ENCODE results near the gene STAG3.

STAG3 gene

GRCh38 chr7:100159099-100159623 lies 18.6 kb upstream of the STAG3 start:
- Mint-ChIP-seq H3K36me3 (ENCODE audit: low read depth) (peaks cover 37% of the 10 kb centered on the region), H3K27me3 (peaks cover 22% of the 10 kb centered on the region), H3K27ac (peak overlapping the region; percentile 88), H3K9me3 (no peaks in the 10 kb centered on the region), H3K4me1 (ENCODE audit: low read depth) (peaks cover 45% of the 10 kb centered on the region), H3K4me3 (peak overlapping the region; percentile 76)
- intact Hi-C loops (cut with micrococcal nuclease) = no loop called here

- H3K27me3 Mint-ChIP-seq = peaks cover 29% of the 10 kb centered on the region
- no peaks in the 10 kb centered on the region for H3K9me3 Mint-ChIP-seq
- H3K36me3 Mint-ChIP-seq (ENCODE audit: low read depth) = peaks cover 28% of the 10 kb centered on the region
- H3K4me3 Mint-ChIP-seq = no peak overlapping the region
- intact Hi-C loops (cut with micrococcal nuclease) = no loop called here
- no peak overlapping the region for H3K27ac Mint-ChIP-seq
- H3K4me1 Mint-ChIP-seq (ENCODE audit: low read depth) = peaks cover 36% of the 10 kb centered on the region
Measured at GRCh38 chr7:100160067-100160466, 17.7 kb upstream of the STAG3 start.

- H3K27ac Mint-ChIP-seq = no peak overlapping the region
- no peaks in the 10 kb centered on the region for H3K36me3 Mint-ChIP-seq (ENCODE audit: low read depth)
- no peaks in the 10 kb centered on the region for H3K9me3 Mint-ChIP-seq
- peaks cover 28% of the 10 kb centered on the region for H3K4me1 Mint-ChIP-seq (ENCODE audit: low read depth)
- H3K27me3 Mint-ChIP-seq = peaks cover 56% of the 10 kb centered on the region
- no peak overlapping the region for H3K4me3 Mint-ChIP-seq
- intact Hi-C loops (cut with micrococcal nuclease) = no loop called here
Measured at GRCh38 chr7:100163006-100163531, 14.6 kb upstream of the STAG3 start.

GRCh38 chr7:100163871-100164270 lies 13.8 kb upstream of the STAG3 start:
- Mint-ChIP-seq H3K4me1 (ENCODE audit: low read depth) (peaks cover 34% of the 10 kb centered on the region), H3K27ac (no peak overlapping the region), H3K36me3 (ENCODE audit: low read depth) (no peaks in the 10 kb centered on the region), H3K9me3 (no peaks in the 10 kb centered on the region), H3K4me3 (no peak overlapping the region), H3K27me3 (peaks cover 64% of the 10 kb centered on the region)
- intact Hi-C loops (cut with micrococcal nuclease) = no loop called here

GRCh38 chr7:100166317-100166940 lies 11.3 kb upstream of the STAG3 start:
- peak overlapping the region; percentile 23 for H3K4me3 Mint-ChIP-seq
- H3K4me1 Mint-ChIP-seq (ENCODE audit: low read depth) = peaks cover 35% of the 10 kb centered on the region
- H3K9me3 Mint-ChIP-seq = no peaks in the 10 kb centered on the region
- intact Hi-C loops (cut with micrococcal nuclease) = no loop called here
- H3K36me3 Mint-ChIP-seq (ENCODE audit: low read depth) = no peaks in the 10 kb centered on the region
- H3K27me3 Mint-ChIP-seq = peaks cover 81% of the 10 kb centered on the region
- peak overlapping the region; percentile 64 for H3K27ac Mint-ChIP-seq

GRCh38 chr7:100166970-100167911 lies 10.5 kb upstream of the STAG3 start:
- Mint-ChIP-seq H3K27ac (peak overlapping the region; percentile 64), H3K4me1 (ENCODE audit: low read depth) (peaks cover 39% of the 10 kb centered on the region), H3K36me3 (ENCODE audit: low read depth) (no peaks in the 10 kb centered on the region), H3K9me3 (no peaks in the 10 kb centered on the region), H3K4me3 (peak overlapping the region; percentile 67), H3K27me3 (peaks cover 86% of the 10 kb centered on the region)
- intact Hi-C loops (cut with micrococcal nuclease) = no loop called here

- Mint-ChIP-seq H3K36me3 (ENCODE audit: low read depth) (no peaks in the 10 kb centered on the region), H3K27me3 (peaks cover 82% of the 10 kb centered on the region), H3K4me1 (ENCODE audit: low read depth) (peaks cover 39% of the 10 kb centered on the region), H3K9me3 (no peaks in the 10 kb centered on the region), H3K4me3 (peak overlapping the region; percentile 67), H3K27ac (peak overlapping the region; percentile 64)
- intact Hi-C loops (cut with micrococcal nuclease) = no loop called here
Measured at GRCh38 chr7:100167912-100168323, 9.8 kb upstream of the STAG3 start.

- no peak overlapping the region for H3K4me3 Mint-ChIP-seq
- H3K36me3 Mint-ChIP-seq (ENCODE audit: low read depth) = no peaks in the 10 kb centered on the region
- no peaks in the 10 kb centered on the region for H3K9me3 Mint-ChIP-seq
- intact Hi-C loops (cut with micrococcal nuclease) = no loop called here
- no peak overlapping the region for H3K27ac Mint-ChIP-seq
- peaks cover 39% of the 10 kb centered on the region for H3K4me1 Mint-ChIP-seq (ENCODE audit: low read depth)
- peaks cover 83% of the 10 kb centered on the region for H3K27me3 Mint-ChIP-seq
Measured at GRCh38 chr7:100169147-100169850, 8.4 kb upstream of the STAG3 start.

GRCh38 chr7:100170101-100170897 lies 7.4 kb upstream of the STAG3 start:
- peaks cover 39% of the 10 kb centered on the region for H3K4me1 Mint-ChIP-seq (ENCODE audit: low read depth)
- no peak overlapping the region for H3K27ac Mint-ChIP-seq
- H3K27me3 Mint-ChIP-seq = peaks cover 83% of the 10 kb centered on the region
- no peaks in the 10 kb centered on the region for H3K9me3 Mint-ChIP-seq
- H3K4me3 Mint-ChIP-seq = no peak overlapping the region
- no peaks in the 10 kb centered on the region for H3K36me3 Mint-ChIP-seq (ENCODE audit: low read depth)
- intact Hi-C loops (cut with micrococcal nuclease) = no loop called here

GRCh38 chr7:100171087-100171681 lies 6.5 kb upstream of the STAG3 start:
- peaks cover 39% of the 10 kb centered on the region for H3K4me1 Mint-ChIP-seq (ENCODE audit: low read depth)

GRCh38 chr7:100171840-100172239 lies 5.9 kb upstream of the STAG3 start:
- H3K4me1 Mint-ChIP-seq (ENCODE audit: low read depth) = peaks cover 39% of the 10 kb centered on the region
- intact Hi-C loops (cut with micrococcal nuclease) = no loop called here
- H3K27me3 Mint-ChIP-seq = peaks cover 82% of the 10 kb centered on the region
- no peak overlapping the region for H3K27ac Mint-ChIP-seq
- H3K9me3 Mint-ChIP-seq = no peaks in the 10 kb centered on the region
- H3K4me3 Mint-ChIP-seq = peak overlapping the region; percentile 27
- H3K36me3 Mint-ChIP-seq (ENCODE audit: low read depth) = no peaks in the 10 kb centered on the region

More at GRCh38 chr7:100171087-100171681, 6.5 kb upstream of the STAG3 start:
- intact Hi-C loops (cut with micrococcal nuclease) = no loop called here
- Mint-ChIP-seq H3K27me3 (peaks cover 82% of the 10 kb centered on the region), H3K36me3 (ENCODE audit: low read depth) (no peaks in the 10 kb centered on the region), H3K9me3 (no peaks in the 10 kb centered on the region), H3K27ac (no peak overlapping the region), H3K4me3 (no peak overlapping the region)

- Mint-ChIP-seq H3K9me3 (no peaks in the 10 kb centered on the region), H3K4me1 (ENCODE audit: low read depth) (peaks cover 28% of the 10 kb centered on the region), H3K27me3 (peaks cover 74% of the 10 kb centered on the region), H3K36me3 (ENCODE audit: low read depth) (no peaks in the 10 kb centered on the region), H3K4me3 (no peak overlapping the region), H3K27ac (no peak overlapping the region)
- intact Hi-C loops (cut with micrococcal nuclease) = no loop called here
Measured at GRCh38 chr7:100173806-100174495, 3.8 kb upstream of the STAG3 start.
